Activated T-cell treated with anti-CD3 and anti-CD28 coated beads, Interleukin-2, amount 50 U/mL, for 48 hours (primary cell): ENCODE measurements around the gene SLC8A1.

Experiments
- DNase-seq, 2 experiments: peaks; one replicate each; pipeline ENCODE4 v3.0.0-alpha.2; 2020

SLC8A1 gene

GRCh38 chr2:40451918-40452605 lies at the start of gene SLC8A1:
Gene SLC8A1, minus strand, starts transcription at chr2:40452090.
- peak; percentile 22 to 32 for DNase-seq

- DNase-seq, result no peak
These were observed 47.5 kb upstream of the SLC8A1 start for GRCh38 chr2:40499437-40499836.

DNA sequence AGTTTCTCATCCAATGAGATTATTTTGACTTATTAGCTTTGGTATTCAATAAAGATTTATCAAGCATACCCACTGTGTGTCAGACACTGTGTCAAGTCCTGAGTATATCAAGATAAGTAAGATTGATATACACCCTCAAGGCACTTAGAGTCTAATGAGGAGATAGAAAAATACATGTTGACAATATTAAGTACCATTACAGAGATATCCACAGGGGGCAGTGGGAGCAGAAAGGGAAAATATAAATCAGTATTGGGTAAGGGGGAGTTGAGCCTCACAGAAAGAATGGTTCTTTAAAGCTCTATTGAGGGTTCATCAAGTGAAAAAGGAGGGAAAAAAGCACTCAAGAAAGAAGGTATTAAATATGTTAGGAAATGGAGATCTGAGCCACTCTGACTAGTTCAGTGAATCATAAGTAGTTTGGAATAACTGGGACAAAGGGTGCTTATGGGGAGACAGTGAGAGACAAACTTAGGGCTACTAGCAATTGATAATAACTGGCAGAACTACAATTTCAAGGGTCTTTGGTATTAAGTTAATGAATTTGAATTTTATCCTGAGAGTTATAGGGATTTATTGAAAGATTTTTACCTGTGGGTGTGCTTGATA lies 45.5 kb upstream of the SLC8A1 start:
- DNase-seq, result no peak

GRCh38 chr2:40489678-40489960 lies 37.7 kb upstream of the SLC8A1 start:
- DNase-seq, result no peak

GRCh38 chr2:40488927-40489677 lies 37.2 kb upstream of the SLC8A1 start:
- no peak for DNase-seq

DNA sequence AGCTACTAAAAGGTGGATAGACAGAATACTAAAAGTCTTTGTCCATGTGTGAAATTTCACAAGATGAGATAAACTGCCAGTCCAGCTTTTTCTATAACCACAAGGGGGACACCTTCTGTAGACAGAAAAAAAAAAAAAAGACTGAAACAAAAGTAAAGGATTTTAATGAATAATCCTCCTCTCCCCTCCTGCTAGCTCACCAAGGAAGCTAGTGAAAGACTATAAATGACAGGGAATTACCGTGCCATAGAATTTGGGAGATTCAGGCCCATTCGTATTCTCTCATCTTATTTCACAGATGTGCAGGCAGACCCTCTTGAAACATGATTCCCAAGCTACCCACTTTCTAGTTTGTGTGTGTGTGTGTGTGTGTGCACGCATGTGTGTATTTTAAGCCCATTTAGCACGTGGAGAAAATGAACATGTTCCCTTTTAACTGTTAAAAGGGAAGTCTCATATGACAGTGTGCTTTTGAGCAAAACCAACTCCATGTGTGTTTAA lies 36.3 kb upstream of the SLC8A1 start:
- no peak for DNase-seq

DNA sequence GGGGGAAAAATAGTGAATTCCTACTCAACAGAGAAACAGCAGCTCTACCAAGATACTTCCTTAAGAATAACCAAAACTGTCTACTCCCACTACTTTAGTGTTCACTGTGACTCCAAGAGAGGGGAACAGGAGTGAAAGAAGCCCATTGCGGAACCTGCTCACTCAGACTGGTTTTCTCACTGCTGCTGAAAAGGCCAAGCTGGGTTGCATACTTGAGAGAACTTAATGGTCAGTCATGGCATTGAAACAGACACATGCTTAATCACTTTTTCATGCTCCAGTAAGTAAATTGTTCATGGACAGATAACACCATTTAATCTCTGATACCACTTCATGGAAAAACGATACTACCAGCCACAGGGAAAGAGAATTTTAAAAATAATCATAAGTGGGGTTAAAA lies 35.7 kb upstream of the SLC8A1 start:
- no peak for DNase-seq

GRCh38 chr2:40485854-40486253 lies 34.0 kb upstream of the SLC8A1 start:
- no peak for DNase-seq

DNA sequence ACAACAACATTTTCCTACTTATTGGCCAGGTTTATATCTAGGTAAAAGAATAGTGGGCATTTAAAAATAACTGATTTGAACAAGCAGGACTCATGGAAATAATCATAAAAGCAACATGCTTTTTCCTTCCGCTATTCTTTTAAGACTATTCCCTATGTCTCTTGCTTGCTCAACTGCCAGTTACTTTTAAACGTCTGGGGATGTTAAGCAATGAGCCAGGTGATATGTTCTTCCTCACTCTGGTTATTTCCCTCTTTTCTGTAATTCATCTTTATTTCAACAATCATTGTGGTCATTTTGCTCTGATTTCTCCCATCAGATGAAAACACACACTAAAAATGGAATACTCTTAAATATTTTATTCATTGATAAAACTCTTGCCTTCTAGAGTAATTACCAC lies 33.4 kb upstream of the SLC8A1 start:
- DNase-seq, result no peak

- DNase-seq, result no peak
These were observed 31.8 kb upstream of the SLC8A1 start for GRCh38 chr2:40483549-40484243.

DNA sequence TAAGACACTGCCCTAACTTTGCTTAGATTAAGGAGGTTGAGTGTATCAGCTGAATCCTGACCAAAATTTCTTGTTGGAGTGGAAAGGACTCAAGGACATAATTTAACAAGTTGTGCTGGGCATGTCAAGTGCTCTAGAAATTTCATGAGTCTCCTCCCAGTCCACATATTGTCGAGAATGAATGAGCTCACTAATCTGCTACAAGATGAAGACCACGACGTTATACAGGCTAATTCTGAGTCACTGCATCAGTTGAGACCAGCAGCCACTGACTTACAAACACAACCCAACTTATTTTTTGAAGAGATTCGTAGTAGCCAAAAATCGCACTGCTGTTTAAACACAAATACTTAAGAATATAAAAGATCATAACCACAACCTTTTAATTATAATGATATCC lies 28.7 kb upstream of the SLC8A1 start:
- no peak for DNase-seq

- no peak for DNase-seq
These were observed 28.2 kb upstream of the SLC8A1 start for GRCh38 chr2:40480073-40480472.

DNA sequence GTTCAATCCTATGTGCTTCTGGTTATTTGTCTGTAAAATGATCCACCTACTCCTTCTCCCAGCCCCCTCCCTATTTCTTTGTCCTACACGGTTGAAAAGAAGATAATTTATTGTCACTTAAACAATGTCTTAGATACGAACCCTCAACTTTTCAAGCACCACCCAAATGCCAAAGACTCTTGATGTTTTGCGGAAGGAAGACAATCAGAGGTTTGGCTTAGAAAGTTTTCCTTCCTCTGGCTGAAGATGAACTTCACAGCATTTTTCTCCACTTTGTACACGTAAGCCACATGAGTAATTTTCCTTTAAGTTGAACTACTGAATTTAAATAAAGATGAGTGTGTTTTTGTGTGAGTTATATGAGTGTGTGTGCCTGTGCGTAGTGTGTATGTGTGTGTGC lies 25.5 kb upstream of the SLC8A1 start:
- no peak for DNase-seq

- DNase-seq, result no peak
These were observed 24.5 kb upstream of the SLC8A1 start for GRCh38 chr2:40476436-40476835.

GRCh38 chr2:40474306-40474705 lies 22.4 kb upstream of the SLC8A1 start:
- no peak for DNase-seq

GRCh38 chr2:40471866-40472265 lies 20.0 kb upstream of the SLC8A1 start:
- no peak for DNase-seq

GRCh38 chr2:40470822-40471813 lies 19.2 kb upstream of the SLC8A1 start:
- no peak for DNase-seq

- DNase-seq, result no peak
These were observed 15.2 kb upstream of the SLC8A1 start for GRCh38 chr2:40466935-40467572.

DNA sequence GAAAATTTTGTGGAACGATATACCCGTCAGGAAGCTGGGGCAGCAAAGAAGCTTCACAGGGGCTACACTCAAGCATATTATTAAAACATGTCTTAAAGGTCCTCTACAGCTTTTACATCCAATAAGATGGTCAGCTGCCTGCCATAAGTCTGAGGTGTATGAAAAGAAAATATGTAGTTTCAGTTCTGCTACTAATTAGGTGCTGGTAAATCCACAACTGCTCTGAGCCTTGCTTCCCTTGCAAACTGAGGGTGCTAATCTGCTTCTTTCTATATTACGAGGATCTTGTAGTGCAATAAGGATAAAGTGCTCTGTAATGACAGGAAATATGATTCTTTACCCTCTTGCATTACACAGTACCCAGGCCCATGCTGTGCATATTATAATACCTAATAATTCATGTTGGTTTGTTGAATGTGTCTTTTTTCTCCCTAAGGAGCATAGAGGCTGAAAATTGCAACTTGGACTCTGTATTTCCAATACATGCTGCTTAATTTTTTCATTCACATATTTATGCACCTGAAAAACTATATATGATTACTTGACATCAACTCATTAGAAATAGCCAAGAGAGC lies 14.5 kb upstream of the SLC8A1 start:
- DNase-seq, result no peak

DNA sequence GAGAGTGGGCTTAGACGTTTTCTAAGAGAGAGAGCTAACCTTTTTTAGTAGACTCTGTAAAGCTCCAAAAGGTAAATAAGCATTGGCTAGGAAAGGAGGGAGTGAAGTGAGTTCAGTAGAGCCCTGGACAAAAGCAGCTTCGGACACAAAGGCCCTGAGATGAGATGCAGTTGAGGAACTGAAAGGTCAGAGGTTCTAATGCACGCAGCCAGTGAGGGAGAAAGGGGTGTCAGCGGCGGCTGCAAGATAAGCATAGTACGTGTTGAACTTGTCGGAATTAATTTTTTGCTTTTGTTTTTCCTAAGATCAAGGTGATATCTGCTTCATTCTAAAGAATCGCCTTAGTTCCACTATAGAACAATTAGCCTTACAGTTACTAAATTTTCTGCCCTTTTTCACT lies 11.2 kb upstream of the SLC8A1 start:
- no peak for DNase-seq

GRCh38 chr2:40458271-40458794 lies 6.4 kb upstream of the SLC8A1 start:
- DNase-seq, result no peak
